ENCODE measurements around the gene PRKCQ.

PRKCQ gene

DNA sequence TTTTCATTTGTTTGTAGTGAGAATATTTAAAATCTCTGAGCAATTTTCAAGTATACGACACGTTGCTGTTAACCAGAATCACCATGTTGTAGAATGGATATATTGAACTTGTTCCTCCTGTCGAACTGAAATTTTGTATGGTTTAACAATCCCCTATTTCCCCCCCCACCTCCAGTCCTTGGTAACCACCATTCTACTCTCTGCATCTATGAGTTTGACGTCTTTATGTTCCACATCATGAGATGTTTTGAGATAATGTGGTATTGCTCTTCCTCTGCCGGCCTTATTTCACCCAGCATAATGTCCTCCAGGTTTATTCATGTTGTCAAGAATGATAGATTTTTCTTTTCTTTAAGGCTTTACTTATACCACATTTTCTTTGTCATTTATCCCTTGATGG lies 17.4 kb upstream of the PRKCQ start:
- DNase-seq (ENCODE audit: low read depth), result no peak
- no peak for TF ChIP-seq CTCF (conservative IDR thresholded peaks at IDR 0.05; ENCODE audit: low read length)

DNA sequence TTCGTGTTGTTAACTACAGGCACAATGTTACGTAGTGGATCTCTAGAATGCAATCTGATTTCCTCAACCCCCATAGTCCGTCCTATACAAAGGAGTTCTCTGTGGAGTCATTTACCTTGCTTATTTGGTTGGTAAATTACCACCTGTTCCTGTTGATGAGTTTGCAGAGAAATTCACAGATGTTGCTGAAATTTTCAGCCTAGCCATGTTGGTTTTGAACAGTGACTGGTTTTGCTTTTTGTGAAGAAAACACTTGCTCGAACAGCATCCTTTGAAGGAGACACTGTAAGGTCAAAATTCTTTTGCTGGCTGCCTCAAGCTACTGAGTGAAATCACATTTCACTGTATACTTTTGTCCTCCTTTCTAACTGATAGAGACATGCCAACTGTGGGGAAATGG lies 15.4 kb upstream of the PRKCQ start:
- DNase-seq (ENCODE audit: low read depth), result no peak
- no peak overlapping the region for H3K4me3 ChIP-seq (ENCODE audit: low read length)
- no peak for TF ChIP-seq CTCF (conservative IDR thresholded peaks at IDR 0.05; ENCODE audit: low read length)

More for the DNA sequence above, 17.4 kb upstream of the PRKCQ start:
- H3K4me3 ChIP-seq (ENCODE audit: low read length), result no peak overlapping the region

DNA sequence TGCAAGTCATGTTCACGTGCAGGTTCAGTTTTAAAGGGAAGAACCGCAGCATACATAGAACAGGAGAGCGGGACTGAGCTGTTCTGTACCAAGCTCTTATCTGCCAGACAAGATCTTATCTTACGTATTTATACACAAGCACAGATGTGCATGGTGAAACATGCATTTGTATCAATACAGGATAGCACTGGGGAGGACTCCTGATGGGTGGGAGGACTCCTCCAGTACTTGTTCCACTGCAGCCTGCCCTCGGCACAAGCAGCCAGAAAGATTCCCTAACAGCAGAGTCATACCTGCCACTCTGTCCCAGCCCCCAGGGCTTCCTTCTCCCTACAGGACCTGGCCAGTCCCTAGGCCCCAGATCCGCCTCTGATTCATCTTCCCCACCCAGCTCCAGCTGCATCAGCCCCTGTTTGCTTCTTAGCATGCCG lies 13.2 kb upstream of the PRKCQ start:
- no peak for DNase-seq (ENCODE audit: low read depth)
- H3K4me3 ChIP-seq (ENCODE audit: low read length), result no peak overlapping the region
- no peak for TF ChIP-seq CTCF (conservative IDR thresholded peaks at IDR 0.05; ENCODE audit: low read length)

- no peak for DNase-seq (ENCODE audit: low read depth)
- TF ChIP-seq CTCF (conservative IDR thresholded peaks at IDR 0.05; ENCODE audit: low read length), result no peak
- H3K4me3 ChIP-seq (ENCODE audit: low read length), result no peak overlapping the region
Observed at GRCh38 chr10:6592080-6592479, 12.0 kb upstream of the PRKCQ start.

DNA sequence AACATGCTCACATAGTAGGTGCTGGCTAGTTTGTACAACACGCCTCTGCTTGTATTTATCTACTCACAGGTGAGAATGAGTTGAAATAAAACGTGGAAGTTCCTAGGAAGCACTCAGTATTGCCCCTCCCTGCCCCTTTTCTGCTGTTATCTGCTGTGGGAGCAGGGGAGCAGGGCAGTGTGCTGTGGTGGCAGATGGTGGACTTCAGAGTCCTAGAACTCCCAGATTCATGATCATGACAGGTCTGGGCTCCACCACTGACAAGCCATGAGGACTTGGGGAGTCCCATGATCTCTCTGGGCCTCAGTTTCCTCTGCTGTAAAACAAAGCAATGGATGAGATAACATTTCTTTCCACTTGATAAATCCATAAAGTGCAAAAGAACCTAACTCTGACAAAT lies 11.6 kb upstream of the PRKCQ start:
- no peak for DNase-seq (ENCODE audit: low read depth)
- H3K4me3 ChIP-seq (ENCODE audit: low read length), result no peak overlapping the region
- TF ChIP-seq CTCF (conservative IDR thresholded peaks at IDR 0.05; ENCODE audit: low read length), result no peak

DNA sequence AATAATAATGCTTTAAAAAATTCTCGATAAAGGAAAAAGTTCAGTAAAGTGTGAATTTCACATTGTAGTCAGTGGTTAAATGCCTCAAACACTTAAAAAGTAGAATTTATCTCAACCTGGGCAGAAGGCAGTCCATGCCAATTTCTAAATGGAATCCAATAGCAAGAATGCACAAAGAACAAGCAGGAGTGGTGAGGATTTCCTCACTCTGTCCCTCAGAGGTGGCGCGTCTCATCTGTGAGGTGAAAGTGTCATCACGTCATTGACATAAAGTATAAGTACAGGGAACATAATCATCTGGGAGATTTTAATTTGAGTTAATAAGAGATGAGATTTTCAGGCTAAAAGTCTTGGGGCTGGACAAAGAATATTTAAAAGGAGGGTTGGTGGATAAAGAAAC lies 10.0 kb upstream of the PRKCQ start:
- DNase-seq (ENCODE audit: low read depth), result no peak
- no peak for TF ChIP-seq CTCF (conservative IDR thresholded peaks at IDR 0.05; ENCODE audit: low read length)
- no peak overlapping the region for H3K4me3 ChIP-seq (ENCODE audit: low read length)

DNA sequence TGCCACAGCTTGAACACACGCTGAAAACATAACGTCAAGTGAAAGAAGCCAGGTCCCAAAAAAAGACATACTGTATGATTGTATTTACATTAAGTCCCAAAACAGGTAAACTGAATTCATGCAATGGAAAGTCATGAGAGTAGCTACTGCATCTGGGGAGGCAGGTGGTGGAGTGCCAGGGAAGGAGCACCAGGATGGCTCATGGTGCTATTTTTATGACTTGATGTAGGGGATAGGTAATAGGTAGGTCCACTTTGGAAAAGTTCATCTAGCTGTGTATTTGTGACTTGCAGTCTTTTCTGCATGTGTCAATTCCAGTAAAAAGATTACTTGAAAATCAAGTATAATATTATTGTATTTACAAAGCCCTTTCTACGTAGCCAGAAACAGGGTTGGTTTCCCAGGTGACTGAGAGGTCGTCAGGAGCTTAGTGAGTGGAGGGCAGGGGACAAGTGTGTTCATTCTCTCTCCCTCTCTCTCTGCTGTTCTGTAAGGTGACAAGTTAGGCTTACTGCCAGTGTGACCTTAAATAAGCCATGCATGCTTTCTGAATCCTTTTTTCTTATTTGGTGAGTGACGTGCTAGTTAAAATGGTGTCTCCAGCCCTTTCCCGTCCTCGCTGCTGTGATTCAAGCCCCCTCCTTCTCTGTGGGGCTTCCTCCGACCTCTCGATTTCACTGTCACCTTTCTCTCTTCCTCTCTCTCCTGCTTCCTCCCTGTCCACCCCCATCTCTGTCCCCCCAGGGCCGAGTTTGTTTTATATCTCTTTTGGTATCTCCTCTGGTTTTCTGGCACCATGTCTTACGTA lies 9.4 kb upstream of the PRKCQ start:
- TF ChIP-seq CTCF (conservative IDR thresholded peaks at IDR 0.05; ENCODE audit: low read length), result no peak
- no peak overlapping the region for H3K4me3 ChIP-seq (ENCODE audit: low read length)
- DNase-seq (ENCODE audit: low read depth), result no peak
